ENCODE data around the gene RAB6C.
"Not testable (repeated sequence)": the region's sequence is repeated elsewhere in the genome, so short reads cannot be mapped to it uniquely, and the experiment has no call there.

Gene RAB6C

GRCh38 chr2:129979629-129980155 is at the start of gene RAB6C:
TSS of gene RAB6C (plus strand) at chr2:129979666. CDS start at chr2:129980116, 450 bp downstream.
- not testable (repeated sequence) for DNase-seq

- no peak for DNase-seq
Observed at GRCh38 chr2:129930451-129930850, 49.0 kb upstream of the RAB6C start.

- not testable (repeated sequence) for DNase-seq
Observed at GRCh38 chr2:129933387-129933786, 46.1 kb upstream of the RAB6C start.

GRCh38 chr2:129934044-129934822 is 45.2 kb upstream of the RAB6C start:
- DNase-seq, result no peak

GRCh38 chr2:129935118-129935517 is 44.3 kb upstream of the RAB6C start:
- DNase-seq, result no peak

- DNase-seq, result no peak
Observed at GRCh38 chr2:129936334-129936934, 43.0 kb upstream of the RAB6C start.

GRCh38 chr2:129938850-129939471 is 40.5 kb upstream of the RAB6C start:
- not testable (repeated sequence) for DNase-seq

- not testable (repeated sequence) for DNase-seq
Observed at GRCh38 chr2:129943456-129943855, 36.0 kb upstream of the RAB6C start.

GRCh38 chr2:129945557-129945956 is 33.9 kb upstream of the RAB6C start:
- DNase-seq, result no peak

- DNase-seq, result not testable (repeated sequence)
Observed at GRCh38 chr2:129947712-129948111, 31.8 kb upstream of the RAB6C start.

GRCh38 chr2:129956171-129956570 is 23.3 kb upstream of the RAB6C start:
- DNase-seq, result not testable (repeated sequence)

GRCh38 chr2:129957891-129958290 is 21.6 kb upstream of the RAB6C start:
- no peak for DNase-seq

- DNase-seq, result not testable (repeated sequence)
Observed at GRCh38 chr2:129958736-129959135, 20.7 kb upstream of the RAB6C start.

- not testable (repeated sequence) for DNase-seq
Observed at GRCh38 chr2:129968605-129969004, 10.9 kb upstream of the RAB6C start.

GRCh38 chr2:129975016-129975774 is 4.3 kb upstream of the RAB6C start:
- DNase-seq, result no peak

- DNase-seq, result not testable (repeated sequence)
Observed at GRCh38 chr2:129976969-129977368, 2.5 kb upstream of the RAB6C start.

- no peak for DNase-seq
Observed at GRCh38 chr2:129977986-129978385, 1.5 kb upstream of the RAB6C start.

GRCh38 chr2:129980246-129980645 is 780 bp downstream of the RAB6C start:
- not testable (repeated sequence) for DNase-seq

GRCh38 chr2:129981689-129982088 is 2.2 kb downstream of the RAB6C start:
- not testable (repeated sequence) for DNase-seq

- DNase-seq, result no peak
Observed at GRCh38 chr2:129984426-129984825, 5.0 kb downstream of the RAB6C start.

GRCh38 chr2:129992415-129993006 is 13.0 kb downstream of the RAB6C start:
- DNase-seq, result not testable (repeated sequence)

- not testable (repeated sequence) for DNase-seq
Observed at GRCh38 chr2:129993151-129993550, 13.7 kb downstream of the RAB6C start.
